MM.1S (cell line): ENCODE measurements around the gene EGF.

Source experiments
- CTCF ChIP-seq: fragments of 300-600 bp; sonication (generic); IDR thresholded peaks from 2 replicates; pipeline ENCODE4 v1.5.1; 2016; ENCODE audit warnings: antibody characterized with exemption, low read length, mixed read lengths
- EZH2 ChIP-seq: fragments of 300-600 bp; sonication (generic); optimal IDR thresholded peaks from 2 replicates; pipeline ENCODE3; 2017; ENCODE audit warnings: low read depth, mild to moderate bottlenecking, antibody characterized with exemption, low read length, mixed read lengths
- EZH2phosphoT487 ChIP-seq: fragments of 300-600 bp; sonication (generic); IDR thresholded peaks from 2 replicates; pipeline ENCODE4 v1.6.1; 2018; ENCODE audit warnings: antibody characterized with exemption, low read length

GRCh38 chr4:109972786-109973528, 60.3 kb downstream of the EGF start:
- TF ChIP-seq EZH2 (no peak), CTCF (no peak), EZH2phosphoT487 (no peak)
